NCI-H2081 treated with DMSO at 0.1 percent for 48 hours (cell line): ENCODE measurements around the gene TBX5.

Experiments used
- DNase-seq: peaks from one replicate; lab custom pipeline; 2025; lab: John Stamatoyannopoulos, UW

The TBX5 gene

DNA sequence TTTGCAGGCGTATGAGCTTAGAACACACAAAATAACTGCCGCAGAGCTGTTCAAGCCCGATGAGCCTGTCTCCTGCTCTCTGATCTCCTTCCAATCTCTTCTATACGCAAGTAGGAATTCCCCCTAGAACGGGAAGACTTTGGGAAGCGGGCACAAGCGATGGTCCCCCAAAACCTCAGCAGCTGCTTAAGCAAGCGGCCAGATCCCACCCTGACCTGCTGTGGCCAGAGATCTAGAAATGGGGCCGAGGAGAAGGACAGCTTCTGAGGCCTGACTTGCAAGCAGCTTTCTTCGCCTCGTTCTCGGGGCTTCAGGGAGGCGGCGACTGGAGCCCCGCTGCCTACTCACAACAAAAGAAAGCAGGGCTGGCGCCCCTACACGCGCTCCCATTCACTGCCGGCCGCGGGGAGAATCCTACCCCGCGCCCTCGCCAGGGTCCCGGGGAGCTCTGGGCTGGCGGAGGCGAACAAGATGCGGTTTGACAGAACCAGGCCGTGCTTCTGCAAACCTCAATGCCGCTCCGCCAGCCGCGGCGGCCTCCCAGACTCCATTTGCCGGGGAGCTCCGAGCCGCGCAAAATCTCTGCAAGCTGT, 922 bp downstream of the TBX5 start:
- no peak for DNase-seq

DNA sequence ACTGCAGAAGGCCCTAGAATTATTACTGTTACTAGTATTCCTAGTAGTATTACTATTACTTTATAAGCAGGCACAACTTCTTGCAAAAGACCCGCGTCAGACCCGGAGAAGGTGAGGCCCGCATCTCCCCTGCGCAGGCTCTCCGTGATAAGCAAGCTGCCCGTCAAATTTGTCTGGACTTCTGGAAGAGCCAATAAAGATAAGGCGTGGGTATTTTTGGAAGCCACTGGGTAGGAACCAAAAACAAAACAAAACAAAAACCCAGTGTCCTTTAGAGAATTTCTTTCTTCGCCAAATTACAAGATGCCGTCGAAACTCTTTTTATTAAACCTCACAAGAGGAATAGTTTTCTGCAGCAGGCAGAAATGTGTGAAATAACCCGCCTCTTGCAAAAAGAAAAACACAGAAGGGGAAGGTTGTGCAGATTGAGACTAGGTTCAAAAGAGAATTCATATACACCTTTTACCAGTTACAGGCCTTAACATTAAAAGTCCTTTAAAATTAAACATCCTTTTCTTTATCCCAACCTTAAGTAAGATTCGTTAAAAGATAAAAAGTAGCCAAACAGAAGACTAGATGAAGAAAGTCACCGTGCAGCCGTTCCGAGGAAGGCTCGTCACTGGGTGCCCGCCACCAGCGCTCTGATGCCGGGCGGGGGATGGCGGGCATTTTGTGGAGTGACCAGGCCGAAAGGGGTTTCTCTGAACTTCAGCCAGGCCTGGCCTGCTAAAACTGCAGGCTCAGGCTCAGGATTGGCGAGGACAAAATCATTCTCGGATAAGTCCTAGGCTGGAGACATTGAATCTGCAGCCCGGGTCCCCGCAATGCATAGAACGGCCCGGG, 1.6 kb downstream of the TBX5 start:
- DNase-seq, result no peak

DNA sequence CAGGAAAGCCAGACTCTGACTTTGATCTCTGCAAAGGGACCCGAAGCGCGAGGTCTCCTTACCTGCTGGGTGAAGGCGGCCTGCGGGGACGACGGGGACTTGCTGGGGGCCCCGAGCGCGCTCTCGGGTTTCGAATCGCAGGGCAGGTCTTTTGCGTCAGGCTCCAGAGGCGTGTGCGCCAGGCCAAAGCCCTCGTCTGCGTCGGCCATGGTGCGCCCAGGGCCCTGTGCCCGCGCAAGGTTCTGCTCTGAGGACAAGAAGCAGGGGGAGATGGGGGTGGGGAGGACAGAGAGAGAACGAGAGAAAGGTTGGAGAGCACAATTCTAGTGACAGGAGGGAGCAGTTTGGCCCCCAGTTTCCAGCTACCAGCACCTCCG, 2.3 kb downstream of the TBX5 start:
- DNase-seq, result no peak

DNA sequence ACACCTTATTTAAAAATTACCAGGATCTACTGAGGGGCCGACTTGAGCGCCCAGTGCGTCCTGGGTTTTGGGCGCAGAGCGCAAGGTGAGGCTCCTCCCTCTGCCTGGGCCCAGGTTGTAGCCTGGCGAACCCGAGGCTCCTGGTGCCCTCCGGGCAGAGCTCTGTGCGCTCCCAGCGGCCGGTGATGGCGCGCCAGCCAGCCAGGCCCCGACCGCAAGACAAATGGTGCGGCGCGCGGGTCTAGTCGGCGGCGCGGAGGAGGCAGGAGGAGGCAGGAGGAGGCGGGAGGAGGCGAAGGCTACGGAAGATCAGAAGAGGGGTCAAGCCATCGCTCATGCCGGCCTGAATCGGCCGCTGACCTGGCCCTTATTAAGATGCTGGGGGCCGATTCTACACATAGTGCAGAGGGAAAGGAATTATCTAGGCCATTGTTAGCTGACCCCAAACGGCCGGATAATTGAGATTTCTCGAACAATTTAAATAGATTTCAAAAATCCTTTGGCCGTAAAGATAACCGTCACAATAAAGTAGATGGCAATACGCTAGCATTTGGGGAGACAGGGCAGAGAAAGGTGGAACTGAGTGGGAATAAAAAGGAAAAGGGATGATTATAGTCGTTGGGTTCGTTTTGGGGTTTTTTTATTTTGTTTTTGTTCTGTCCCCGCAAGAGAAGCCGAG, 2.8 kb downstream of the TBX5 start:
- no peak for DNase-seq

DNA sequence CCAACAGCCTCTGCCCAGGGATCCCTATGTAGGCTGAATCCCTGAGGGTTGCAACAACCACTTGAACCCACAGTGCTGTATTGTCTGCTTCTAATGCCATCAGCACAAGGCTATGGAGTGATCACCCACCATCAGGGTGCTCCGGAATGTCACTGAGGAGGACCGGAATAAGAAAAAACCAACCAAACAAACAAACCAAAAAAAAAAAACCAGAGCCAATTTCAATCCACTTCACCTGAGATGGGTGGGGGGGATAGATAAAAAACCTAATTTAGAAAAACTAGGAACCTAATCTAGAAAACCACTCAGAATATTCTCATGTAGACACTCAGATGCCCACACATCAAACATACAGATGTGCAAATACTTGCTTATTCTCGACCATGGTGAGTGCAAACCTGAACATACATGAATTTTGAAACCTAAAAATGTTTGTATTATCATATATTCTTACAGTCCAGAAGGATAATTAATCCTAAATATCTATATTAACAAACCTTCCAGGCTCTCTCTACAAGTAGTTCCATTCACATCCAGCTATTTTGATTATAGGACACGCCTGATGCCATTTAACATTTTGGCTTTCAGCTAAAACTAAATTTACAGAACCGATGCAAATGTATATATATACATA, 3.7 kb downstream of the TBX5 start:
- no peak for DNase-seq

DNA sequence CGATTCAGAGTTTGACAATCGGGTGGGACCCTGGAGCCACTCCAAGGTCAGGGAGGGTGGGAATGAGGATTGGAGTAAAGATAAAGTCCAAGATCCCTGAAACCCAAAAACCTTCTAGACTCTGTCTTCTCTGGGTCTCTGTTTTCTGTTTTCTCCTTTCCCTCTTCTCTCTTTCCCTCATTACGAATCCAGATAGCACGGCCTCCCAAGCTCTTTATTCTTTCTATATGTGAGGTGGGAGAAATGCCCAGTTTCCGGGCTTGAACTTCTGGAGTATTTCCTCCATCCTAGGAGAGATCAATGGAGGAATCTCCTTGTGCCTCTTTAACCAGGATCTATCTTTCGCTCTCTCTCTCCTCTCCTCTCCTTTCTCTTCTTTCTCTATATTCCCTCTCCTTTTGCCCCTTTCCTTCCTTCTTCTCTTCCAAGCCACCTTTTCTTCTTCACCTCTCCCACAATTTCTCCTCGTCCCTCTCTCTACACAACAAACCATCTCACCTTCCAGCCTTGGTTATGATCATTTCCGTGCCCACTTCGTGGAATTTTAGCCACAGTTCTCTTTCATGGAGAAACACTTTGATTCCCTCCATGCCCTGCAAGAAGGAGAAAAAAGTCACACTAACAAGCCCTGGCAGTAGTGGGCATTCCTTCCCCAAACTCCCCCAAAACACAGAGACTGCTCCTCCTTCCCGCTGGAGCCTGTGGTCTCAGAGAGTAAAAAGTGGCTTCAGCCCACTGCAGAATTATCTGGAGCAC, 4.4 kb downstream of the TBX5 start:
- DNase-seq, result no peak

DNA sequence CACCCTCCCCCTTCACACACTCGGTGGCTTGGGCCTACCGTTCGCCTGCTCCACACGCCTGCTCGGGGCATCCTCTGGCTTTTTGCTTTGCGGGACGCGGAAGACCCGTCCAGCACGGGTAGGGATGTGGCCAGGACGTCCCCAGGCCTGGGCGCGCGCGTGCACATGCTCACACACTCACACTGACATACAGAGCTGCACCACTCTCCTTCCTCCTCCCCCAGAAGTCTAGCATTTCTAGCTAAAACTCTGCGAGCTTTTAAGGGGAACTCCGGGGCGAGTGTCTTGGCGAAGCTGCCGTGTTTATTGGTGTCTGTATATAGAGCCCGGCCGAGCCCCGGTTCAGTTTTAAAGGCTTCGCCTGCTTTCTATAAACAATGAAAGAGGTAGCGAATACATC, 5.0 kb downstream of the TBX5 start:
- no peak for DNase-seq

DNA sequence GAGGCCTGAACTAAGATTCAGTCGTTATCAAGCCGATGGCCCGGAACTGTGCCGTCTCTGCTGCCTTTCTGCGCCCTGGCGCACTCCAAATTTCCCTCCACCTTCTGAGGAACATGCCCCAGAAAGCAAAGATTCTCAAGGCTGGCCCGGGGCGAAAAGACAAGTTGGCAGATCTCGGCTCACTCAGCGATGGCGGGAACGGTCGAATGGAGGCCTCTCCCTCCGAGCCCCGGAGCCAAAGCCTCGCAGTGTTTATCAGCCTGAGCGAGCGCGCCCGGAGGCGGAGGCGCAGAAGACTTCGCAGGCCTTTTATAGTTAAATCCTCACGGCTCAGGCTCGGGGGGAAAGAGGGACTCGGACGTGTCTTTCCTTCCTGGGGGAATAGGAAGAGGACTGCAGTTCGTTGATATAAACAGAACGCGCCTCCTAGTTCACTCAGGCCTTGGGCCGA, 5.6 kb downstream of the TBX5 start:
- no peak for DNase-seq

DNA sequence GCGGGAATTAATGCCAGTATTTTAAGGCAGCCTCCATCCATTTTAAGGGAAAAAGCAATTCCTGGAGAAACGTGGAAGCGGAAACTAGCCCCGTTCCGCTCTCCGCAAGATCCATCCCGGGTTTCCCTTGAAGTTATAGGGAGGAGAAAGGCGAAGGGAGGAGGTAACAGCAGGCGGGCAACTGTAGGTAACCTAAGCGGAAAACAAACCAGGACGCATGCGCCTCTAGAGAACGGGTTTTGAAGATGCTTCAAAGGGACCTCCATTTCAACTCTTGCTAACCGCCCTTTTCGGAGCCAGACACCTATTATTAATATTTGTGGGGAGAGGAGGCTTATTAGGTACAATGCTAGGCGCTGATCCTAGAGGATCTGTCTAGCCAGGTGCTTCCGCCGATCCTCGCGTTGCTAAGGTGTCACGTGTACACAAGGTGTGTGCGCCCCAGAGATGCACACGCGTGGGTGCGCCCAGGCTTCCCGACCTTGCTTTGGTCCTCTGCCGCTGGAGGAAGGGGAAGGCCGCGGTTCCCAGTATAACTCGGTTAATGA, 6.2 kb downstream of the TBX5 start:
- DNase-seq, result no peak

DNA sequence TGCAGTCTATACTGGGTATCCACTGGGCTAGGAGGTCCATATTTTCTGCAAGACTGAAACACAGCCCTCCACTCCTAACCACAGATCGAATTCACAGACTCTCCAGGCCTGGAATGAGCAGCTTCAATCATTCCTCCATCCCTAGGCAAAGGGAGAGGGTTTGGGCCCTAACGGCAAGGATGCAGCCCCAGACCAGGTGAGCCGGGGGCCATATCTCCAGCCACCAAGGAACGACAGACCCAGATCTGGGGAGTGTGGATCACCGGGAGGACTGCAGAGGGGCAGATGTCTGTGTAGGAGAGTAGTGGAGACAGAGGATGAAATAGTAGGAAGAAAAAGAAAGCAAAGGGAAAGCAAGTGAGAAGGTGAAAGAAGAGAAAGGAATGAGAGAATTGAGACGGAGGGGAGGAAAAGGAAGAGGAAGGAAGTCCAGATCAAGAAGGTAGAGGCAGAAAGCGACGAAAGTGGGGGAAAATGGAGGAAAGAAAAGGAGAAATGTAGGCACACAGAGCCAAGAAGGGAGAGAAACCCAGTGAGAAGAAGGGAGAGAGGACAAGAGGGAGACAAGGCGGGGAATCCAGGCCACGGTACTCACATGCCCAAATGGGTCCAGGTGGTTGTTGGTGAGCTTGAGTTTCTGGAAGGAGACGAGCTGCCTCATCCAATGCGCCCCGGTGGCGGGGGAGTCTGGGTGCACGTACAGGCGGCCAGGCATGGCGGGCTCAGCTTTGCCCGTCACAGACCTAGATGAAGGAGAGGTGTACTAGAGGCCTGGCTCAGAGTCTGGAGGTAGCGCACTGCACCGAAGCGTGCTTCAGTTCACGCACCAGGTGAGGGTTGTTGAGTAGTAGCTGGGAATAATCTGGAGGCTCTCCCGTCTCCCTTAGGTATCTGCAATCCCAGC, 7.7 kb downstream of the TBX5 start:
- no peak for DNase-seq

DNA sequence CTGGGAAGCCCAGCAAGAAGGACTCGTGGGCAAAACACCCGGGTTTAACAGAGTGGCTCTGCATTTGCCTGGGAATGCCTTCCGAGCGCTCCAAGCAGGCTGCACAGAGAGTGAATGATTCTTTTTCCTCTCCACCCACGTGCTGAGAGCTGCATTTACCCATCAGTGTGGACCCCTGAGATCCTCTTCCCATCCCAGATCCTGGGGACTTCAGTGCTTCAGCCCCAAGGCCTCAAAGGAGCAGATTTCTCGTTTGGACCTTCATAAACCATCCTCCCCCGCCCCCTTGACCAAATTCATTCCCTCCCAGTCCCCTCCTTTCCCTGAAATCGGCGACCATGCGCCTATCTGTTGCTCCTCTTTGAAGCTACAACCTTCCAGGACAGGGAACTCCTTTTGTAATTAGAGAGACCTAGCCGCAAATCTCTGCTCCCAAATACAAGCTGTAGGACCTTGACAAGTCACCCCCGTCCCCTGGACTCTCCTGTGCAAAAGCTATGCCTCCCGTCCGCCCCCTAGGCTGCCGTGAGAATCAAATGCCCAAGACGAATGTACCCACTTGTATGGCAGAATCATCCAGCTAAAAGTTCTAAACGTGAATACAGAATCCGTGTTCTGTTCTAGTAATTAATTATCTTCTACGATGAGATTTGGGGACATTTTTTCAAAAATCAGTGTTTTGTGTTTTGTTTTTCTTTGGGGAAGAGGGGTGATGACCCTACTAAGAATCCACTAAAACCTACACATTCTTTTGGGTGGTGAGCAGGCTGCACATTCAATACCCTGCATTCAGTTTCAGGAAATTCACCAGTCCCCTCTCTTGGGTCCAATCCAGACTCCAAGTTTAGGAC, 8.8 kb downstream of the TBX5 start:
- DNase-seq, result no peak

DNA sequence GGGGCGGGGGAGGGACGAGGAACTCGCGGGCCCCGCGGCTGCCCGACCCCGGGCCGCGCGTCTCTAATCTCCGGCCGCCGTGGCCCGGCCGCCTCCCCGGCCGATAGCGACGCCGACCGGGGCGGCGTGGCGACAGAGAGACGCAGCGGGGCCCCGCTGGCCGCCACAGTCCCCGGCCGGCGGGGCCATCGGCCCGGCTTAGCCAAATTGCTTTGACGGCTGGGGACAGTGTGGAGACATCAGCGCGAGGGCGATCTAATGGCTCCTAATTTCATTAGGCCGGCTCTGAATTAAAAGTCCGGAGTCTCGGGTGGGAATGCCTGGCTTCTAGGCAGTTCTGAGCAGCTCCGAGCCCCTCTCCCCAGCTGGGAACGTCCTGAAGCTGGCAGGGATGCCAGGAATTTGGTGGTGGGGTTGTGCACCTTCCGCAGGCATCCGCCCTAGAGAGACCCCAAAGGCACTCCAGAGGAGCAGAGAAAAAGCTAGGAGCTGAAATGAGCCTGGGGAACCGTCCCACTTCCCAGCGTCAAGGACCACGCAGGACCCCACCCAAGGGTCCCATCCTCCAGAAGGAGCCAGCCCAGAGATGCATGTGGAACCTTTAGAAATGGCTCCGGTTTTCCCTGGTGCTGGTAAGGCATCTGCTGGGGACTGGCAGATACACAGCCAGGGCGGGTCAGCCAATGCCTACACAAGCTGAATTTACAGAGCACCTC, 9.6 kb downstream of the TBX5 start:
- DNase-seq, result no peak

DNA sequence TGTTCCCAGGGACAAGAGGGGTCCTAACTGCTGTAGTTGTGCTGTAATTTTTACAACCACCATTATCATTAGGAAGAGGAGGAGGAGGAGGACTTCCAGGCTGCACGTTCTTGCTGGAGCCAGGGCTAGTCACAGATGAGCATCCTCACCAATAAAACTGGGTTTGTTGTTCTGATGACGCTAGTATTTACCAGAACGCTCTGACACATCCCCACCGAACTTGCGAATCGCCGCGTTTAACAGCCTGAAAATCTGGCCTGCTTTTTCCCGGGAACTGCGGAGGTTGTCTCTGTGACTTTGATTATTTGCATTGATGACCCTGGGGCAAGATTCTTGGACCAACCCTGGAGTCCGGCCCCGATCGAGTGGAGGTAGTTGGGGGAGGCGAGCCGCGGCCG, 10.2 kb downstream of the TBX5 start:
- no peak for DNase-seq

DNA sequence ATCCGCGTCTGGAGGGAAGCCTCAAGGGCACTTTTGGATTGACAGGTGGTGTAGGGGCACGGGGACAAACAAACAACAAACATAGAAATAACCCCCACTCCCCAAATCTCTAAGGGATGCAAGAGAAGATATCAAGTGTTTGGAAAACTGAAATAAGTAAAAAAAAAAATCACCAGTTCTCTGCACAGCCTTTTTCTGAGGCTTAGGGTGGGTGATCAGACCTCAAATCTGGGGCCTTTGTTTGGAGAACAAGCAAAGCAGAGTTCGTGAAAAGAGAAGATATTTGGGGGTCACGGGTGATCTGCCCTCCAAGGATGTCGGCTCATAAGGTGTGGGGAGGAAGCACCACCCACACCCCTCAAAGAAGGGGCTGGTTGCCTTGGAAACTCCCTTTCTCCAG, 10.7 kb downstream of the TBX5 start:
- no peak for DNase-seq

DNA sequence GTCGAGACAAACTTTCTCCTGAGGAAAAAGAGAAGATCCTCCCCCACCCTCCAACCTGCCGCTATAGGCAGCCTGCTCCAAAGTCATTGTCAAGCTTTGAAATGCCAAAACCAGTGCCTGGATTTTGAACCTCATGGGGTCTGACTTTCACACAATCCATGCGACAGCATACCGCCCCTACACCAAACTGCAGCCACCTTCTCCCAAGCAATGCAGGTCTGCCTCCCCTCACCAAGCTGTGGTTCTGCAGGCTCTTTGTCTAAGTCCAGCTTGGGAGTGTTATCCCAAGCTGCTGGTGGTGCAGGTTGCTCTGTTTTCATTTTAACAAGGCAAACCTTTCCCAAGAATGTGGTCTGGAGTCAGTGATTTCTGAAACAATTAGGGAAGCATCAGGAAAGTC, 12.4 kb downstream of the TBX5 start:
- no peak for DNase-seq

DNA sequence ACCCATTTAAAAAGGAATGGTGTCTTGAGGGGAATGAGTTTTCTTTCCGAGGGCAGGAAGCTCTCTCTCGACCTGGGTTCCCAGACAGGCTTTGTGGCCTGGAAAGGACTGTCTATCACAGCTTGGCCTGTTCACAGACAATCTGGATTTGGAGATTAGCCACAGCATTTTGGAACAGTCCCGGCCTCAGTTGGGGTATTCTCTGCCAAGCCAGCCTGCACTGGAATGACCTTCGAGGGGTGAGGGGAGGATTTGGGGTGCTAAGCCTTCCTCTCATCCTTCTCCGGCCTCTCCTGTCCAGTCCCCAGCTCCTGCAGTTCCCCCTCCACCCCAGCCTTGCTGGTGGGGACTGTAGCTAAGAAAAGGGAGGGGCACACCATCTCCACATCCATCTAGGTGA, 13.0 kb downstream of the TBX5 start:
- no peak for DNase-seq

DNA sequence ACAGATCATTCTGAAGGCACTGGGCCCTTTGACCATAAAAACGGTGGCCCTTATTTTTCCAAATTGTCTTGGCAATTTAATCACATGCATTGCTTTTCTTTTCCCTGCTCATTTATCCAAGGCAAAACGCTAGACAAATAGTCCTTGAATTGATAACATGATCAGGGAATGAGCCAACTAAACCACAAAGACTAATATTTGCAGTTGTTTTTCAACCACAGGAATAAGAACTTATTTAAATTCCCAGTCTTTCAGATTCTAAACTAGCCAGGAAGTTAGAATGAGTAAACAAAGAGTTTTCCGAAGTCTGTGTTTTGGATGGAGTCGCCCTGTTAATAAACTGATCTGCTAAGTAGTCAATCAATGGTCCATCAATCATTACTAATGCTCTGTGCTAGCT, 14.9 kb downstream of the TBX5 start:
- no peak for DNase-seq

DNA sequence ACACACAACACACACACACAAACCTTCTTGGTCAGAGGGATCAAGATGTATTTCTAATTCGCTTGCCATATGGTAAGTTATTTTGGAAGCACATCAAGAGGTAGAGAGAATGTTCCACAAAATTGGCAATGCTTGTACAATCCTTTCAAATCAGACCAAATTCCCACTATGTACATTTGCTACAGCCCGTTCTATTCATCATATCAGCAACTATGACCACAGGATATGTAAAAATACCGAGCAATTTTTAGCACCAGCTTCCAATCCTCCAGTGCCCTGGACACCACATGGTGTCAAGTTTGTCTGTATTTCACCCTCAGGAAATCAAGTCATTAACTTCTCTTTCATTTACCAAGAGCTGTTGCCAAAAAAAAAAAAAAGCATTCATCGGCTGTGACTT, 21.2 kb downstream of the TBX5 start:
- DNase-seq, result no peak

DNA sequence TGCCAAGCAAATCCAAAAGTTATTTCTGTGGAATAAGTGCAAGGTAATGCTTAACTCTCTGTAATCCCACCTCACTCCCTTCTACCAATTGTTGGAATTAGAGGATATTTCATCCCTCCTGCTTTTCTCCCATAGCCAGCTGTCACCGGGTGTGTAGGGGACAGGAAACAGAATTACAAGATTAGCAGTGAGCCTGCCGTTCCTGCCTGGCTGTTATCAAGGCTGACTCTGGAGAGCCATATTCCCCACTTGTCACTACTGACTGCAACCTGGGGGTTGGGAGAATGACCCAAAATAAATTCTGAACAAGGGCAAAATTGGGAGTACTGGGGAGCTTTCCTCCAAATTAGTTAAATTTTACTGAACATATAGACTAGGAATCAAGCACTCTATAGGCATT, 24.8 kb downstream of the TBX5 start:
- DNase-seq, result no peak
